T-helper 1 cell (primary cell): Measurements from ENCODE around the gene TRIP11.

ENCODE experiments used
- DNase-seq, 5 donors: peaks; one replicate each; pipeline ENCODE4 v3.0.0-alpha.2; 2012 to 2020

TRIP11 gene

DNA sequence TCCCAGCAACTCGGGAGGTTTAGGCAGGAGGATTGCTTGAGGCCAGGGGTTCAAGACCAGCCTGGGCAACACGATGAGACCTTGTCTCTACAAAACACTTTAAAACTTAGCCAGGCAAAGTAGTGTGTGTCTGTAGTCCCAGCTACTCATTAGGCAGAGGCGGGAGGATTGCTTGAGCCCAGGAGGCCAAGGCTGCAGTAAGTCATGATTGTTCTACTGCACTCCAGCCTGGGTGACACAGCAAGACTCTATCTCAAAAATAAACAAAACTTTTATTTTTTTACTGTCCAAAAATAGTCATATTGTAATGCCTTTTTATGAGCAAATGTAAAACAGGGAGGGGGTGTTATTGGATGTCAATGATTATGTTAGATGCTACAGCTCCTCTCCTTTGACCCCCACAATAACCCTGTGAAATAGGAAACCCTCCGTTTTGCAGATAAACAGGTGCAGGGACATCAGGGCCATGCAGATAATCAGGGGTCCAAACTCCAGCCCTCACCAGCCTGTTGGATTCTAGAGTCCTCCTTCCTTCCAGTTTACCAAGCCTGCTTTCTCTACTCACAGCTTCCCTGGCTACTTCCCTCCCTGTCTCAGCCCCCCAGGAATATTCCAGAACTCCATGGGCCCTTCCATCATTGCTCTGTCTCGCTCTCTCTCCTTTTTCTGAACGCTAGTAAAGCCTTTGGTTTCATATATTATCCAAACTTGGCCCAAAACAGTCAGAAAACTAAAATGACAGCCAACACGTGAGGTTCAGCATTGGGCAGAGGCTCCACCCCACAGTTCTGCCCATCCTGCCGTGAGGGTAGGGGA, 86.5 kb downstream of the TRIP11 start:
- no peak for DNase-seq

- DNase-seq = peak in 3 of 5 donors; percentile 5 to 28 (median 8)
Measured at GRCh38 chr14:91947475-91948184, 92.2 kb downstream of the TRIP11 start, which contains the start of gene FBLN5. Gene FBLN5 (minus strand): TSS chr14:91947694. CDS start chr14:91947229, 465 bp downstream.

GRCh38 chr14:91946622-91947474, 93.0 kb downstream of the TRIP11 start:
- no peak for DNase-seq

DNA sequence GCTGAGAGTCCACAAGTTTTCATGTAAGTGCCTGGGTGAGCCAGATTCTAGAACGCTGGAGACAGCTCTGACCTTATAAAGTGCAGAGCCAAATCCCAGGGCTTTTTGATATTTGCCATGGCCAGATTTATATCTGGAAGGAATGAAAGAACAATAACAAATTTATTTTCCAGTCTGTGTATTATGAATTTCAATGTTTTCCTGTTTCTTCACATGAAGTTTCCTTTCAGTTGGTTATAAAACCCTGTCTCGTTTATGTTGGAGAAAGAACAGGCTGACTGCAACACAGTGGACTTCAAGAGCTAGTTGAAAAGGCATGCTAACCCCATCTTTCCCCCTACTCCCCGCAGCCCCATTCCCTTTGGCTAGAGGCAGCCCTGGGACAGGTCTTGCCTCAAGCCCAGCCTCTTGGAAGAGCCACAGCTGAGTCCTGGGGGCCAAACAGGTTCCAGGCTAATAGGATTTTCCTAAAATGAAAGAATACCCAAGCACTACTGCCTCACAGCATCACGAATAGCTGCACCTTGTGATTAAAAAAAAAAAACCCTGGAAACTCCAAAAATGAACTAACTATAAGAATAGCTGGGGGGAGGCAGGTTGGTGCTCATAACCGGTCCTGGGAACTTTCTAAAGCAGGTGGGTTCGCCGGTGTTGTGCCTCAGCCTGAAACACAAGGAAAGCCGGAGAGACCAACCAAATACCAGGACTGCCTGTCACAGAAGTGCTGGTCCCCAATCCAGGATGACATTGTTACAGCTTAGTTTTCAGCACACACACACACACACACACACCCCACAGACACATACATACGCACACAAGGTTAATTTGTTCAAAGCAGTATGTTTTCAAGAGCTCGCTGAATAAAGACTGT, 93.9 kb downstream of the TRIP11 start:
- no peak for DNase-seq

GRCh38 chr14:91942946-91943345, 96.9 kb downstream of the TRIP11 start:
- DNase-seq = no peak

GRCh38 chr14:91942128-91942527, 97.7 kb downstream of the TRIP11 start:
- DNase-seq = no peak

GRCh38 chr14:91940209-91940608, 99.7 kb downstream of the TRIP11 start:
- DNase-seq = no peak

DNA sequence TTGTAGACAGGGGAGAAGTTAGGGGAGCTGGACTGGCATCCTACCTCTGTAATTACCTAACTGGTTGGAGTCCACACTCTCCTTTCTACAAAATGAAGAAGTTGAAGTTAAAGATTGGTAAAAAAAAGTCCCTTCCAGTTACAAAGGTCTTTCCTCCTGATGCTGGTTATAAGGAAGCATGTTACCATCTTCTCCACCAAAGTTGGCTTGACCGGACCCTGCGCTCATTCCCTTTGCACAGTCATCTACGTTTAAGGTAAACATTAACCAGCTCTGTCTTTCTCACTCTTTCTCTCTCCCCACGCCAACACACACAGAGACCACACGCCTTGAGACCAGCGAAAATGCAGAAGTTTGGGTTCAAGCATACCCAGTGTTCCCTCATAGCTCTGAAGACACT, 104.3 kb downstream of the TRIP11 start:
- DNase-seq = no peak

GRCh38 chr14:91934554-91935285, 105.1 kb downstream of the TRIP11 start:
- DNase-seq = no peak

DNA sequence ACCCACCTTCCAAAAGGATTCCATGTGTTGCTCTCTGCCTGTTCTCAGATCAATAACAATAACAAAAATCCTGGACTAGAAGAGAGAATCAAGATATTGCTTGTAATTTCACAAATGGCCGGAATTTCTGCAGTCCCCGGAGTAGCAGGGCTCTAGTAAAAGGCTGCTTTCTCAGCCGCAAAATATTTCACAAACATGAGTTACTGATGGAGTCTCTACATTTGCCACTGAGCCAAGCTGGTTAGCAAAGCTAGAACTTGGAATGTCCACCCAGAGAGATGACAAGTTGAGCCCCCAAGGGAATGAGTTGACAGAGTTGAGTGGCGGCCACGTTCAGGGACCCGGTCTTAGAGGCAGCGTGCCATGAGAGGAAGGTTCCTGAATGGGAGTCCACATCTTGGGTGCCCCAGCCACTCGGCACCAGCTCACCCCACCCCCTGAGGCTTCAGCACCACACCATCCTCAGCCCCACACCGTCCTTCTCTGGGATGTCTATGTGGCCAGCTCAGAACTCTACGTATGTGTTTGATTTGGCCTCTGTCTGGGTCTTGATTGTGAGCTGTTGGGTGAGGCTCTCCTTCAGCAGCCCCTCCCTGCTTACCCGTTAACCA, 108.3 kb downstream of the TRIP11 start:
- DNase-seq = no peak

- no peak for DNase-seq
Measured at GRCh38 chr14:91929700-91930099, 110.2 kb downstream of the TRIP11 start.

- no peak for DNase-seq
Measured at GRCh38 chr14:91927800-91928199, 112.1 kb downstream of the TRIP11 start.

DNA sequence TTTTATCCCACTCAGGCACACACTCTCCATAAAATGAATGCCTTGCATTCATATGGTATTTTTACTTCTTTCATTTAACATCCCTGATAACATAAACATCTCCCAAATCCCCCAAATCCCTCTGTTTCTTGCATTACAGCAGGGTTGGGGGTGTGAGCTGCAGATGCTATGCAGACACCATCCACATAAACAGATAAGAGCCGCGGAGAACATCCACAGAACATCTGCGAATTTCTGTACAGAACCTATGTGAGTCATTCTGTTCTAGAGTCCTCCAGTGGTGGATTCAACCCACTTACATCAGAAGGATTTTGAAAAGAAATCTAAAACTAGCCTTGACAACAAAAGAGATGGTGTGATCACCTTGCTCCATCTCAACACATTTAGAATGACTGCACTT, 112.7 kb downstream of the TRIP11 start:
- DNase-seq = no peak

DNA sequence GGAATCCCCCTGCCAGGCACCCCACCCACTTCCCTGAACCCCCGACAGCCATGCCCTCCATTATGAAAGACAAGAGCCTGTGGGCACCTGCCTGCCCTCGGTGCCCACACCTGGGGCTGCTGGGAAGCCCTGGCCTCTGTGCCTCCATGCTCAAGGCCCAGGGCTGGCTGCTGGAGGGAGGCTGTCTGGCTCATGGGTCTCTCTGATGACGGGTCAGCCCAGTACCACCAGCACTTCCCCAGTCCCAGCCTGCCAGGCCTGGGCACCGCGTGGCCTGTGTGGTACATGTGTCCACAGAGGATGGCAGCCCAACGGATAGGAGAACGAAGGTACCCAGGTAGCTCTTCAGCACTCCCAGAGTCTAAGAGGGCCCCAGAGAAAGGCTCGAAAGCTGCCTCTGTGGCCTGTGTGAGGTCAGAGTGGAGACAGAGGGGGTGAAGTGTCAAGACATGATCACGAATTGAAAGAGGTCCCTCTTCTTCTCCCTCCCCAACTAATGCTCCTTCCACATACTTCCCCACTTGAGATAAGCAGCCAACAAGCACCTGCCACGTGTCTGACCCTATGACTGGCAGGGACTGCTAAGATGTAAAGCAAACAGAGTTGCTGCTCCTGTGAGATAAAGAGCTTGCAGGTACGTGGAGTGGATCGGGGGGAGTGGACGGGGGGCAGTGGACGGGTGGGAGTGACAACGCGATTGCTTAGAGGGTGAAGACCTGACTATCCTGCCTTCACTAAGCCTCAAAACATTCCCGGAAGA, 113.5 kb downstream of the TRIP11 start:
- DNase-seq = no peak

- DNase-seq = no peak
Measured at GRCh38 chr14:91925727-91926121, 114.1 kb downstream of the TRIP11 start.

DNA sequence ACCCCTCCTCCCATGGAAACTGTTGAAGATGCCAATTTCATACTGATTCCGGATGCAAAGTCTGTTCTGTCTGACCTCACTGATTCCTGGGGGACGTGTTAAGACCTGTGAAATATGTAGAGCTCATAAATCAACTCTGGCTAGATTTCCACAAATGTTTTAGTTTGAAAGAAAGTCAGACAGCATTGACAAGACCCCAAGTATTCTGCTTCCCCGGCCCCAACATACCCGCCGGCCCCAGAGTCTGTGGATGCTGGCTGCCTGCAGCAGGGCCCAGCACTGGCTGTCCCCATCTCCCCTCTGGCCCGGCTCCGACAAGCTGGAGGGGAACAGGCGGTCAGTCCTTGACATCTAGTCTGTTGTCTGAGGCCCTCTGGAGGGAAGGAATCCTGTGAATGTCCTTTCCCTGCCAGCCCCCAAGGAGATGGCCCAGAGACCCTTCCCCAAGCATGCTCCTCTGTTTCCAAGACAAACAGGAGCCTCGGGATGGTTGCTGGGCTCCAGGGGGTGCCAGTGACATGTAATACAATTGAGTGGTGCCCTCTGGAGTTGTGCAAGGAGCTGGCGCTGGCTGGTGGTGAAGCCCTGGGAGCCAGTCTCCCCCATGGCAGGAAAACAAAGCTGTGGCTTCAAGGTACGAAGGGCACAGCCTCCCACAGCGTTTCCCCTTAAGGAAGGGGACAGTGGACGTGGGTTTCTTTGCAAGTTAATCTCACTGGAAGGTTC, 114.7 kb downstream of the TRIP11 start:
- DNase-seq = no peak

DNA sequence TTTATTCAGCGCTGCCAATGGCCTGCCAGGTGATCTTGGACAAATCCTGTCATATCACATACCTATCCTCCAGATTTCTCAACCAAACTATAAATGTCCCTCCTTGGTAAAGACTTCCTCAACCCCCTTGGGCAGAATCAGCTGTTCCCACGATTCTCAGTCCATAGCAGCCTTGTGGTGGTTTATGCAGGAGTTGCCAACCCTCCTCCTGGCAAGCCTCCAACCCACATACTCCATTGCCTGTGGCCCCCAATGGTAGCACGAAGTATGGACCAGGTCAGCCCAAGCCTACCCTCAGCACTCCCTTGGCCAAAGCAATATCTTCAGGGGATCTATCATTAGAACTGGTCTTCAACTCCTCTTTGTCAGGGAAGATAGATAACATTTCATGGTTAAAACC, 119.3 kb downstream of the TRIP11 start:
- no peak for DNase-seq

DNA sequence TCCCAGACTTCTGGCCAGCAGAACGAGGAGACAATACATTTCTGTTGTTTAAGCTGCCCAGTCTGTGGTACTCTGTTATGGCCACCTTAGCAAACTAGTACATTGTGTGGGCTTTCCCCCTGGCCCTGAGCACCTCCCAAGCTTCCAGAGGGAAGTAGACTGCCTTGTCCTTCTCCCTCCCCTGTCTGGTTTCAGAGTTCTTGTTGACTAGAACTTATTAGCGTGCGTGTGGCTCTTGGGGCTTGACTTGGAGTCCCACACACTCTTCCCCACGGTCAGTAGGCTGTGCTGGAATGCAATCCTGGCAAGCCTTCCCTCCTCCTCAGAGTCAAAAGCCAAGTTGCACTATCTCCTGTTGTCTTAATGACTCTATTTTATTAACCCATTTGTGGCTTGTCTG, 120.0 kb downstream of the TRIP11 start:
- DNase-seq = no peak

DNA sequence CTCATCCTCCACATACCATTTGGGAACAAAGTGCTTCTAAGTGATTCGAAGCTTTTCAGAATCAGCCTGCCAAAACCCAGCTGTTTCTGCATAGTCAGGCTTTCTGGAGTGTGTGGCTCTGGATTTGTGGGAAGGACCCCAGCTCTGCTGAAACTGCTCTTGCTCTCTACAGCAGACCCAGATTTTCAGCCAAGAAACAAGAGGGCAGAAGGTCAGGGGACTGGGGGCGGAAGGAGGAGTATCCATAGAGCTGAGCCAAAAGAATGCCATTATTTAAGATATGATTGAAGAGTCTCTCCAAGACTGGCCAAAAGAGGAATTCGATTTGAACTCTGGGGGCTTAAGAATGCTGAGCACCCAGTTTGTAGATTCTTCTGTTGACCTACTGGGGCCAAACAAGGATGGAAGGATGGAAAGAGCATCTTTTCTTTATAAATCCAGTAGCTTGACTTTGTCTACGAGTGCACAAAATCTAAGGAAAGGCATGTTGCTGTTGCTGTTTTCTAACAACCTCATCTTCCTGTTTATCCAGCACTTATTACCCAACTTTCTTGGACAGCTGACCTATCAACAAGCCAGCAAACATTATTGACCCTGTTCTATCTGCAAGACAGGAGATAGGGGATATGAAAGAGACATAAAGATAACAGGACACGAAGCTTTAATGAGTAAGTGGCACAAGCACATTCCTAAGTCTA, 121.5 kb downstream of the TRIP11 start:
- DNase-seq = no peak
